Neutrophil (primary cell): ENCODE data around the gene CRB3.
"Not testable (repeated sequence)": the region's sequence is repeated elsewhere in the genome, so short reads cannot be mapped to it uniquely, and the experiment has no call there.

ENCODE experiments used
- H3K27ac ChIP-seq: fragments of 200-600 bp; sonication (generic); 2 replicates; pipeline ENCODE4 v1.5.1; 2016; ENCODE audit warnings: mild to moderate bottlenecking, moderate library complexity
- H3K27me3 ChIP-seq: fragments of 200-600 bp; sonication (generic); 2 replicates; pipeline ENCODE4 v1.6.0; 2016; ENCODE audit warnings: mild to moderate bottlenecking
- H3K36me3 ChIP-seq: fragments of 200-600 bp; sonication (generic); 2 replicates; pipeline ENCODE4 v1.5.1; 2017
- H3K4me1 ChIP-seq, 2 experiments: fragments of 200-600 bp in 1 of 2; sonication (generic) in 1 of 2; 1 replicate in 1 of 2; 2 replicates in 1 of 2; pipeline versions ENCODE4 v1.5.1 to v1.6.1; 2013 to 2016; ENCODE audit warnings: low read depth in 1 of 2, low read length in 1 of 2, mild to moderate bottlenecking in 1 of 2, moderate library complexity in 1 of 2; ENCODE audit not compliant: control insufficient read depth in 1 of 2, insufficient read depth in 1 of 2
- H3K4me3 ChIP-seq, 2 experiments: fragments of 200-600 bp in 1 of 2; sonication (generic) in 1 of 2; 1 replicate in 1 of 2; 2 replicates in 1 of 2; pipeline ENCODE4 v1.5.1; 2013 to 2016; ENCODE audit warnings: low read depth in 1 of 2, low read length in 1 of 2, mild to moderate bottlenecking in 1 of 2, moderate library complexity in 1 of 2
- H3K9me3 ChIP-seq: fragments of 200-600 bp; sonication (generic); 2 replicates; pipeline ENCODE4 v1.5.1; 2016
- CTCF ChIP-seq: fragments of 200-600 bp; sonication (generic); IDR thresholded peaks from 2 replicates; pipeline ENCODE4 v1.5.1; 2016; ENCODE audit warnings: antibody characterized with exemption

CRB3 gene

GRCh38 chr19:6424195-6424938 is 39.7 kb upstream of the CRB3 start, which contains the start of gene KHSRP:
Gene KHSRP, minus strand, starts transcription at chr19:6424811. Its CDS starts 110 bp downstream, at chr19:6424701.
- Histone ChIP-seq H3K9me3 (no peaks in the 10 kb centered on the region), H3K27ac (peak within 1 kb of the TSS; percentile 82), H3K4me3 (peak within 1 kb of the TSS; percentile 68 to 69), H3K4me1 (peaks cover 19 to 20% of the 10 kb centered on the region in 2 experiments), H3K36me3 (peaks cover 19% of the 10 kb centered on the region), H3K27me3 (no peaks in the 10 kb centered on the region)
- TF ChIP-seq CTCF: peak; percentile 30

- no peak for TF ChIP-seq CTCF
- peak overlapping the region; percentile 68 to 69 for H3K4me3 ChIP-seq
Observed at GRCh38 chr19:6424939-6425731, 38.9 kb upstream of the CRB3 start.

GRCh38 chr19:6425732-6426620 is 38.1 kb upstream of the CRB3 start:
- Histone ChIP-seq H3K27me3 (no peaks in the 10 kb centered on the region), H3K9me3 (no peaks in the 10 kb centered on the region), H3K4me1 (peaks cover 24% of the 10 kb centered on the region in 2 experiments), H3K4me3 (peak overlapping the region; percentile 68 to 69), H3K36me3 (peaks cover 3% of the 10 kb centered on the region), H3K27ac (peak overlapping the region; percentile 82)
- TF ChIP-seq CTCF: no peak

More at GRCh38 chr19:6424939-6425731, 38.9 kb upstream of the CRB3 start:
- H3K27ac ChIP-seq: peak overlapping the region; percentile 82
- H3K27me3 ChIP-seq: no peaks in the 10 kb centered on the region
- H3K36me3 ChIP-seq: peaks cover 12% of the 10 kb centered on the region
- no peaks in the 10 kb centered on the region for H3K9me3 ChIP-seq
- peaks cover 24% of the 10 kb centered on the region in 2 experiments for H3K4me1 ChIP-seq

GRCh38 chr19:6427131-6427530 is 36.9 kb upstream of the CRB3 start:
- Histone ChIP-seq H3K9me3 (no peaks in the 10 kb centered on the region), H3K36me3 (no peaks in the 10 kb centered on the region), H3K27me3 (no peaks in the 10 kb centered on the region), H3K4me1 (peaks cover 24% of the 10 kb centered on the region in 2 experiments), H3K4me3 (no peak overlapping the region), H3K27ac (no peak overlapping the region)
- no peak for TF ChIP-seq CTCF

GRCh38 chr19:6428692-6429418 is 35.2 kb upstream of the CRB3 start:
- not testable (repeated sequence) for H3K4me3 ChIP-seq, H3K9me3 ChIP-seq, H3K27me3 ChIP-seq, H3K27ac ChIP-seq, H3K36me3 ChIP-seq
- H3K4me1 ChIP-seq: peaks cover 14 to 16% of the 10 kb centered on the region in 2 experiments
